ENCODE results near the gene IL27RA.

- TF ChIP-seq CTCF (IDR thresholded peaks at IDR 0.05; ENCODE audit: low read depth, low read length): 0 out of 2 replicates have a peak, but pooled peaks have one; percentile 7
- TF ChIP-seq EZH2phosphoT487 (IDR thresholded peaks at IDR 0.05; ENCODE audit: low read depth): no peak
Measured at GRCh38 chr19:14097532-14098151, 66.1 kb downstream of the IL27RA start.

Data from OCI-LY3 (cell line).